Fibroblast of skin of scalp (primary cell): ENCODE results near the gene DUOXA2.

Source experiments
- DNase-seq: peaks from one replicate; pipeline ENCODE4 v3.0.0-alpha.2; 2013

The DUOXA2 gene

GRCh38 chr15:45164914-45165313 is 50.8 kb downstream of the DUOXA2 start:
- DNase-seq = no peak

GRCh38 chr15:45165536-45165935 is 51.4 kb downstream of the DUOXA2 start:
- no peak for DNase-seq

GRCh38 chr15:45166834-45167630 is 52.9 kb downstream of the DUOXA2 start:
- DNase-seq = peak; percentile 90

- no peak for DNase-seq
These were observed 53.6 kb downstream of the DUOXA2 start for GRCh38 chr15:45167631-45168205.
